ENCODE results near the gene CCR9.
A peak's percentile ranks its signal among the peaks of the same experiment; 100 is the strongest.
"Not testable (repeated sequence)": the region's sequence is repeated elsewhere in the genome, so short reads cannot be mapped to it uniquely, and the experiment has no call there.

Gene CCR9

DNA sequence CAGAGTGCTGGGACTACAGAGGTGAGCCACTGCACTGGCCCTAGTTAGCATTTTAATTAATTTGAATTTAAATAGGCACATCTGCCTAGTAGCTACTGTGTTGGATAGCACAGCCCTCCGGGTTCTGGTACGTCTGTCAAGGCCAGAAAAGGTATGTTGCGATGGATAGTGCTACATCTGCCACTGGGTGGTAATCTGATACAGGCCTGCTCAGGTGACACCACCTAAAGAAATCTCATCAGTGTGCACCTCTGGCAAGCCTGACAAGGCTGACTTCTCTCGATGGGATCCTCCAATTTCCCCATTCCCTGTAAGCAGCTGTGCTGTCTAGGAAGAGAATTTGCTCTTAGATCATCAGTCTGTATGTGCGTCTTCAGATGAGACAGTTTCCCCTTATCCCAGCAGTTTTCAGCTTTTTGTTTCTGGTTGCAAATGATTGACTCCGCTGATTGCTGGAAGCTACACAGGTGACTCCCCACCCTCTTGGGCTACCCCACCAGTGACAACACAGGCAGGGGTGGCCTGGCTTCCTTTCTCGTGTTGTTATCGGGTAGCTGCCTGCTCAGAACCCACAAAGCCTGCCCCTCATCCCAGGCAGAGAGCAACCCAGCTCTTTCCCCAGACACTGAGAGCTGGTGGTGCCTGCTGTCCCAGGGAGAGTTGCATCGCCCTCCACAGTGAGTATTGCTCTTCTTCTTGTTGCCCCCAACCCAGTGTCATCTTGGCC lies at the start of gene CCR9:
Gene CCR9, plus strand, starts transcription at position 565 of the 727 bp plus-strand sequence. CDS start 8,391 bp downstream, outside the sequence.
- no peak for DNase-seq

GRCh38 chr3:45838466-45838865 lies 47.9 kb upstream of the CCR9 start:
- DNase-seq: no peak

DNA sequence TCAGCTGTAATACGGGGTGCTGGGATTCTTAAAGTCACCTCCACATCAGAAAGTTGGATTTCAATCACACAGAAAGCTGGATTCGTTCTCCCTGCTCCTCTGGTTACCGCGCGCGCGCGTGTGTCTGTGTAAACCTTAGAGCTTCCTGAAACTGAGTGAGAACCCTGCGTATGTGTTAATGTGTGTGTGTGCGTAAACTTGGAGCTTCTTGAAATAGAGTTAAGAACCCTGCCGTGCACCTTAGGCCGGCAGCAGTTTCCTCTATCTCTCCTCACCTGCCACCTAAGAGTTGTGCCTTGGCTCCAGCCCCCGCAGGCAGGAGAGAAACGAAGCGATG lies 45.0 kb upstream of the CCR9 start:
- DNase-seq: peak; percentile 61

GRCh38 chr3:45841757-45842491 lies 44.4 kb upstream of the CCR9 start, which contains the start of gene LZTFL1:
TSS of gene LZTFL1 (minus strand) at chr3:45842119. CDS start at chr3:45841991, 128 bp downstream.
- DNase-seq: peak; percentile 99

- no peak for DNase-seq
Observed at GRCh38 chr3:45842851-45843625, 43.3 kb upstream of the CCR9 start.

- no peak for DNase-seq
Observed at GRCh38 chr3:45844616-45845015, 41.7 kb upstream of the CCR9 start.

GRCh38 chr3:45848392-45848791 lies 38.0 kb upstream of the CCR9 start:
- DNase-seq: no peak

- DNase-seq: no peak
Observed at GRCh38 chr3:45852828-45853227, 33.5 kb upstream of the CCR9 start.

DNA sequence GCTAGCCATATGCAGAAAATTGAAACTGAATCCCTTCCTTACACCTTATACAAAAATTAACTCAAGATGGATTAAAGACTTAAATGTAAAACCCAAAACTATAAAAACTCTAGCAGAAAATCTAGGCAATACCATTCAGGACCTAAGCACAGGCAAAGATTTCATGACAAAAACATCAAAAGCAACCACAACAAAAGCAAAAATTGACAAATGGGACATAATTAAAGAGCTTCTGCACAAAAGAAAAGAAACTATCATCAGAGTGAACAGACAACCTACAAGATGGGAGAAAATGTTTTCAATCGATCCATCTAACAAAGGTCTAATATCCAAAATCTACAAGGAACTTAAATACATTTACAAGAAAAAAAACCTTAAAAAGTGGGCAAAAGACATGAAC lies 30.0 kb upstream of the CCR9 start:
- not testable (repeated sequence) for DNase-seq

DNA sequence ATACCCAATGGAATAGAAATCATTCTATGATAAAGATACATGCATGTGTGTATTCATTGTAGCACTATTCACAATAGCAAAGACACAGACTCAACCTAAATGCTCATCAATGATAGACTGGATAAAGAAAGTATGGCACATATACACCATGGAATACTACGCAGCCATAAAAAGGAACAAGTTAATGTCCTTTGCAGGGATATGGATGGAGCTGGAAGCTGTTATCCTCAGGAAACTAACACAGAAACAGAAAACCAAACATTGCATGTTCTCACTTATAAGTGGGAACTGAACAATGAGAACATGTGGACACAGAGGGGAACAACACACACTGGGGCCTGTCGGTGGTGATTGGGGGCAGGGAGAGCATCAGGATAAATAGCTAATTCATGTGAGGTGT lies 29.3 kb upstream of the CCR9 start:
- DNase-seq: not testable (repeated sequence)

GRCh38 chr3:45858809-45859543 lies 27.4 kb upstream of the CCR9 start:
- peak; percentile 15 for DNase-seq

DNA sequence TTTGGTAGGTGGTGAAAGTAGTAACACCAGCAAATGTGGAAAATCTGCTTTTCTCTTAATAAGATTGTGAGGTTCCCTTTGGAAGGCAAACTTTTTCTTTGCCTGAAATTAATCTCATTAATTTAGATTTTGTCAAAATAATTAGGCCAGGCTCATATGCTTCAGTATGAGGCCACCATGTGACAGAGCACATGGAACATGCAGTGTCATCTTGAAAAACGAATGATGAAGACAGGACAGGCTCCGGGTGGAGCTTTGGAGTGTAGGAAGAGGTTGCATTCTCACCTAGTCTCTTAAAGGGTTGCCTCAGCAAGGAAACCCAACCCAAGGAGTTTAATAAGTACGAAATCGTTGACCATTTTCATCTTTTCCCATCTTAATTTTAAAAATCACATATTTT lies 25.9 kb upstream of the CCR9 start:
- no peak for DNase-seq

- no peak for DNase-seq
Observed at GRCh38 chr3:45861043-45861719, 25.2 kb upstream of the CCR9 start.

DNA sequence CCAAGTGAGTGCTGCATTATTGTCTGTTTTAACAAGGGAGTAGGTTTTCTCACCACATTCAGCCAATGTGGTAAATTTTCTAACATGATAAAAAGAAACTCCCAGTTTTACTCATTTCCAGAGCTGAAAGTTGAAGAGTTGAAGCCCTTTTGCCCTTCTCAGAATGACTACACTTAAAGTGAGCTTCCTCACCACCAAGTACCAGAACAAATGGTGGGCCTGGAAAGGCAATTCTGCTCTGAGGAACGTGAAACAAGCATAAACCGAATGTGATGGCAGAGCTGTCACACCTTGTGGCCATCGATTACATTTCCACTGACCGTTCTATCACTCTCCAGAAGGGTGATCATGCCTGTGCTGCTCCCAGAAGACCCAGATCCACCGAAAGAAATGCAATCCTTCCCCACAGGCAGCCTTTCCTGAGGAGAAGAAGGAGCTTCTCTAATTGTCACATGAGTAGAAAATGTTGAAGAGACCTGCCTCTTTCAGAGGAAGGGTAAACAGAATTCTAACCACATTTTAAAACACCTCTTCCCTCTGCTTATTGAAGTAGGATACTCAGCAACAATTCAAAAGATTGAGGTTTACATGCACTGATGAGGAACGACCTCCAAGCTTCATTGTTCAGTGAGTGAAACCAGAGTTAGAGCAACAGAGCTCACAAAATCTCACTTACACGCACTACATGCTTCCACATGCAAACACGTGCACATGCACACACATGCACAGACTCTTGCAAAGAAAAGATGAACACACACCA lies 21.4 kb upstream of the CCR9 start:
- no peak for DNase-seq

GRCh38 chr3:45865563-45865962 lies 20.8 kb upstream of the CCR9 start:
- peak; percentile 24 for DNase-seq

DNA sequence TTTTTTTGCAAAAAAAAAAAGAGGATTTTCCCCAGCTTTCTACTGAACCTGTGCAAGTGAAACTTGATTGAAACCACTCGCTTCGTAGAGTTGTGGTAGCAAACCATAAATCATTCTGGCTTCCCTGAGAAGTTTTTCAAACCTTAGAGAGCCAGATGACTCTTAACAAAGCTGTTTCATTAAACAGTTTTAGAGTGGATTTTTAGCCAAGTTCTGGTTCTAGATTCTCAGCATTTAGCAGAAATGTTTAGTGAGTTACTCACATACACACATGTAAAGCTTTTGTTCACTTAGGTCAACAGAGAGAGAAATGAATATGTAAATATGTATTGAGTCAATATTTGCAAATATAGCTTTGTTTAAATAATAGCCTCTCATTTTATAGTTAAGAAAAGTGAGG lies 18.1 kb upstream of the CCR9 start:
- peak; percentile 25 for DNase-seq

GRCh38 chr3:45868650-45869049 lies 17.7 kb upstream of the CCR9 start:
- no peak for DNase-seq

- no peak for DNase-seq
Observed at GRCh38 chr3:45869638-45870037, 16.7 kb upstream of the CCR9 start.

DNA sequence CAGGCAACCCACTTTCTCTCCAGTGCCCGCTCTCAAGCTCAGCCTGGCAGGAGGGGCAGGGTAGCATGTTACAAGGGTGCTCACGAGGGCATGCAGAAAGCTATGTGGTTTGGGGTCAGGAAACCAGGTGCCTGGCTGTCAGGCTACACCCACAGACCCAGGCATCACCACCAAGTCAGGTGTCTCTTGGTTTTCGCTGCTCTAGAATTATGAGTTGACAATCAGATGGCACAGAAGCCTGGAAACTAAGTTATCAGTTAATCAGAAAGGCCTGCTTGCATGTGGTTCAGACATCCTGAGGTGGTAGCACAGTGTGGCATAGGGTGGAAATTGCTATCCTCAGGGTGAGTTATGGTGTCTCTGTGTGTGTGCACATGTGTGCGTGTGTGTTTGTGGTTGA lies 16.2 kb upstream of the CCR9 start:
- DNase-seq: no peak

DNA sequence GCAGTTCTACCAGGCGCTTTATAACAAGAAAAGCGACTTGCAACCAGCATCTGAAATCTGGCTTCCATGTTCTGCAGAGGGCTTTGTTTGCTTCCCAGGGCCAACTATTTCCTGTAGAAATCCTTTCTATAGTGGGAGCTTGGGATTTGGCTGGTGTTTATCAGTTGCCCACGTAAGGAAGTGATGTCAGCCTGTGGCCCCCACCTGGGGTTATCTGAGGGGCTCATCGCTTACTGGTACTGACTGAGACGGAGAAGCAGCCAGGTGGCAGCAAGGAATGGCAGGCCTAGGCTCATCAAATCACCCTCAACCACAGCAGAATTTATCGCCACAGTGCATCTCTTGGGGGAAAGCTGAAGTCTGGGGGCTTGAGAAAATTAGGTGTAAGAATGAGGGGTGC lies 14.6 kb upstream of the CCR9 start:
- no peak for DNase-seq

DNA sequence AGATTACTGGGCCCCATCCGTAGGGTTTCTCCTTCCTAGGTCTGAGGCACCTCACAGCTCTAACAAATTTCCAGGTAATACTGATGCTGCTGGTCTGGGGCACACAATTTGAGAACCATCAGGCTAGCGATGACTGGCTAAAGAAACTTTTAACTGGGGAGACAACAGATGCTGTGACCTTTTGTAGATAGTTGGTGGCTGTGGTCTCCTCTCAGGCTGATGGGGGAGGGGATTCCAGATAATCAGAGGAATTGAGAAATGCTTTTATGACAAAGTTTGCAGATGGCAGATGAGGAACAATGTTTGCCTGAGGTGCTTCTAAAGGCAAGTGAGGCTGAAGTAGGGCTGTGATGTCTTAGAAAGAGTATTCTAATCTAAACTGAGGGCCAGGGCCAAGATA lies 13.8 kb upstream of the CCR9 start:
- no peak for DNase-seq

DNA sequence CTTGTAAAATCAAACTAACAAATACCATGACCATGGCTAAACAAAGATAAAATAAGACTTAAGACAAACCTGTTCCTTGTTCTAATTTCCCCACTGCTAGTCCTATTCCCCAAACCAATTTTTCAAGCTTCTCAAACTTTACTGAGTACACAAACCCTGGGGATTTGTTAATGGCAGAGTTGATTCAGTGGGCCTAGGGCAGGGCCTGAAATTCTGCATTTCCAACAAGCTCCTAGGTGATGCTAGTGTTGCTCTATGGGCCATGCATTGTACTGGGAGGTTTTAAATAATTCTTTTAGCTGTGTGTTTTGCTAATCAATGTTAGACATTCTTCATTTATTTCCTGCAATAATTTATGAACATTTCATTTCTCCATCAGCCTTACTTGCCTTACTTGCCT lies 13.3 kb upstream of the CCR9 start:
- no peak for DNase-seq

Measured in MV-4-11 (cell line).